GM12872 (cell line): Measurements from ENCODE around the gene TEX22.

ENCODE experiments used
- CTCF ChIP-seq: IDR thresholded peaks from 3 replicates; pipeline ENCODE4 v1.5.1; 2011; ENCODE audit warnings: low read depth, mild to moderate bottlenecking, low read length, moderate library complexity; ENCODE audit not compliant: insufficient read depth

The TEX22 gene

GRCh38 chr14:105412771-105413543, 14.6 kb downstream of the TEX22 start:
- TF ChIP-seq CTCF, result no peak

GRCh38 chr14:105413544-105413886, 15.2 kb downstream of the TEX22 start:
- no peak for TF ChIP-seq CTCF

GRCh38 chr14:105414456-105415371, 16.4 kb downstream of the TEX22 start:
- TF ChIP-seq CTCF, result peak; percentile 66; the same call in 2 of the 3 replicates

GRCh38 chr14:105415481-105416428, 17.4 kb downstream of the TEX22 start:
- TF ChIP-seq CTCF, result no peak

GRCh38 chr14:105416671-105417070, 18.3 kb downstream of the TEX22 start:
- no peak for TF ChIP-seq CTCF

GRCh38 chr14:105417690-105418121, 19.4 kb downstream of the TEX22 start:
- TF ChIP-seq CTCF, result no peak
